ACC112 (cell line): ENCODE results near the gene ACACA.

Source experiments
- H2AFZ ChIP-seq: fragments of 200-600 bp; sonication (generic); one replicate; pipeline ENCODE4 v1.6.0; 2017; ENCODE audit warnings: antibody characterized with exemption, low read length; ENCODE audit not compliant: unreplicated experiment
- H3K27ac ChIP-seq: fragments of 200-600 bp; sonication (generic); 2 replicates; pipeline ENCODE4 v1.5.1; 2014; ENCODE audit warnings: low read depth, mild to moderate bottlenecking, antibody characterized with exemption, low read length, moderate library complexity
- H3K27me3 ChIP-seq: fragments of 200-600 bp; sonication (generic); 2 replicates; pipeline ENCODE4 v1.6.1; 2014; ENCODE audit warnings: mild to moderate bottlenecking, antibody characterized with exemption, low read length, moderate library complexity, mixed read lengths; ENCODE audit not compliant: insufficient read depth
- H3K36me3 ChIP-seq: fragments of 200-600 bp; sonication (generic); 2 replicates; pipeline ENCODE4 v1.6.1; 2016; ENCODE audit warnings: mild to moderate bottlenecking, antibody characterized with exemption, low read length, moderate library complexity, mixed read lengths; ENCODE audit not compliant: insufficient read depth
- H3K4me1 ChIP-seq: fragments of 200-600 bp; sonication (generic); one replicate; pipeline ENCODE4 v1.6.1; 2016; ENCODE audit warnings: low read length, mixed read lengths; ENCODE audit not compliant: insufficient read depth, unreplicated experiment, control insufficient read depth
- H3K4me3 ChIP-seq: fragments of 200-600 bp; sonication (generic); 2 replicates; pipeline ENCODE4 v1.5.1; 2014; ENCODE audit warnings: mild to moderate bottlenecking, low read depth, low read length
- H3K79me2 ChIP-seq: fragments of 200-600 bp; sonication (generic); one replicate; pipeline ENCODE4 v1.6.0; 2016; ENCODE audit warnings: low read length; ENCODE audit not compliant: control insufficient read depth, unreplicated experiment, insufficient read depth

The ACACA gene

DNA sequence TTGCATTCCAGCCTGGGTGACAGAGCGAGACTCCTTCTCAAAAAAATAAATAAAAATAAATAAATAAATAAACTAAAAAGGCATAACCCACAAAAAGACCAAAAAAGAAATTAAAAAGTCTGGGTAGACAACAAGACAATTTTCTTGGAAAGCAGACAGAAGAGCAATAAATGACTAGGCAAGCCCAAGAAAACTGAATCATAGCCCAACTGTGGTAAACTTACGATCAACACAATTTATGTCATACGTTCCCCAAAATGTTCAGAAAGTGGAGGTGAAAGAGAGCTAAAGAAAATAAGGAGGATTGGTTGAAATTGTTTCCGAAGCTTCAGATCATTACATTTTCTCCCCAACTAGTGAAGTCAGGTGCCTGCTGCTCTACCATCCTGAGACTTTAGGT lies 62.1 kb downstream of the ACACA start:
- Histone ChIP-seq H3K27me3 (no peaks in the 10 kb centered on the region), H3K27ac (no peak overlapping the region), H3K4me3 (no peak overlapping the region), H3K4me1 (no peaks in the 10 kb centered on the region), H3K79me2 (peaks cover 14% of the 10 kb centered on the region), H2AFZ (no peak overlapping the region), H3K36me3 (no peaks in the 10 kb centered on the region)

DNA sequence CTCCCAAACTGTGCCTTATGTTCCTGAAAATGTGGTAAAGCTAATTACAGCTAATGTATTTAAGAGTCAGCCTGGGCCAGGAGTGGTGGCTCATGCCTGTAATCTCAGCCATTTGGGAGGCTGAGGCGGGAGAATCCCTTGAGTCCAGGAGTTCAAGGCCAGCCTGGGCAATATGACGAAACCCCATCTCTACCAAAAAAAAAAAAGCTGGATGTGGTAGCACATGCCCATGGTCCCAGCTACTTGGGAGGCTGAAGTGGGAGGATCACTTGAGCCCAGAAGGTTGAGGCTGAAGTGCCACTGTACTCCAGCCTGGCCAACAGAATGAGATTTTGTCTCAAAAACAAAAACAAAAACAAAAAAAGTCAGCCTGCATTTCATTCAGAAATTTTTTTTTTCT lies 64.0 kb downstream of the ACACA start:
- Histone ChIP-seq H3K4me1 (no peaks in the 10 kb centered on the region), H3K27me3 (no peaks in the 10 kb centered on the region), H3K79me2 (peaks cover 10% of the 10 kb centered on the region), H2AFZ (no peak overlapping the region), H3K4me3 (no peak overlapping the region), H3K27ac (no peak overlapping the region), H3K36me3 (no peaks in the 10 kb centered on the region)

DNA sequence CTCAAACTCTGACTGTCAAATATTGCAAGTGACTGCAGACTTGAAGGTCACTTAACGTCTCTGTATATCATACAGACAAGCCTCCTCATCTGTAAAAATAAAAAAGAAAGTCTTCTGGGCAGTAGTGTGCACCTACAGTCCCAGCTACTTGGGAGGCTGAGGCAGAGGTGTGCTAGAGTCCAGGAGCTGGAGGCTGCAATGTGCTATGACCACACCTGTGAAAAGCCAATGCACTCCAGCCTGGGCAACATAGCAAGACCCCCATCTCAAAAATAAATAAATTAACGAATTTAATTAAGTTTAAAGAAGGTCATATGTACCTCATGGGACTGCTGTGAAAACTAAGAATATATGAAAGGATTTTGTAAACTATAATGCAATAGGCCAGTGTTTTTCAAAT lies 65.8 kb downstream of the ACACA start:
- Histone ChIP-seq H3K27me3 (no peaks in the 10 kb centered on the region), H2AFZ (no peak overlapping the region), H3K4me3 (no peak overlapping the region), H3K79me2 (peaks cover 10% of the 10 kb centered on the region), H3K36me3 (peaks cover 4% of the 10 kb centered on the region; the same call in 1 of the 2 replicates), H3K4me1 (no peaks in the 10 kb centered on the region), H3K27ac (no peak overlapping the region)

GRCh38 chr17:37339321-37339720 lies 67.3 kb downstream of the ACACA start:
- Histone ChIP-seq H3K27ac (no peak overlapping the region), H3K79me2 (peaks cover 6% of the 10 kb centered on the region), H2AFZ (no peak overlapping the region), H3K36me3 (peaks cover 4% of the 10 kb centered on the region; the same call in 1 of the 2 replicates), H3K4me1 (no peaks in the 10 kb centered on the region), H3K4me3 (no peak overlapping the region), H3K27me3 (no peaks in the 10 kb centered on the region)

GRCh38 chr17:37338847-37339246 lies 67.8 kb downstream of the ACACA start:
- Histone ChIP-seq H3K36me3 (peaks cover 4% of the 10 kb centered on the region; the same call in 1 of the 2 replicates), H3K27ac (no peak overlapping the region), H3K4me1 (no peaks in the 10 kb centered on the region), H3K4me3 (no peak overlapping the region), H3K79me2 (peaks cover 8% of the 10 kb centered on the region), H3K27me3 (no peaks in the 10 kb centered on the region), H2AFZ (no peak overlapping the region)

DNA sequence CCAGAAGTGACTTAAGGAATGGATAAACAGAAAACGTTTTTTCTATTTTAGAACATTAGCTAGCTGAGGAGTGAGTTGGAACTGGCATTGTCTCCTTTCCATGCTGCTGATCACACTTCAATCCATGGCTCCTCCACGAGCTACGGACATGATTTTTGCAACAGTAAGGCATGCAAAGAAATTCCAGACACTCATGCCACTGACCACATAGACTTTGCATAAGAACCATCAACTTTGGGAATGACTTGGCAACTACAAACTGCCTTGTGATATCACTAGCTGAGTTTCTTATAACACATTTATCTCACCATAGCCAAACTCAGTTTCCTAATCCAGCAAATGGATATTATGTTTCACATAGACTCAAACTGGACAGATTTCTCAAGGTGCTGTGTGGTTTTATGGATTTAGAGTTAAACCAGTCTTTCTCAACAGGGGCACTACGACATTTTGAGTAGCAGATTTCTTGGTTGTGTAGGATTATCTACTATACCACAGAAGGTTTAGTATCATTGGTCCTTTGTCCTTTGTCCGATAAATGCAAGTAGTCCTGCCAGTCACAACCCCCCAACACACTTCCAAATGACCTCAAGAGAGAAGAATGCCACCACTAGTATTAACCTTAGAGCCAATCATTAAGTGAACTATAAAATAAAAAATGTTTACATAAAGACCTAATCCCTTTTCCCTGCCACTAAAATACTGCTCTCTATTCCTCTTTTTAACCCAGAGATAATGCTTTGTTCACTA lies 79.1 kb downstream of the ACACA start:
- Histone ChIP-seq H3K4me1 (no peaks in the 10 kb centered on the region), H3K27me3 (no peaks in the 10 kb centered on the region), H2AFZ (no peak overlapping the region), H3K4me3 (no peak overlapping the region), H3K36me3 (peaks cover 13% of the 10 kb centered on the region), H3K27ac (no peak overlapping the region), H3K79me2 (peaks cover 3% of the 10 kb centered on the region)

DNA sequence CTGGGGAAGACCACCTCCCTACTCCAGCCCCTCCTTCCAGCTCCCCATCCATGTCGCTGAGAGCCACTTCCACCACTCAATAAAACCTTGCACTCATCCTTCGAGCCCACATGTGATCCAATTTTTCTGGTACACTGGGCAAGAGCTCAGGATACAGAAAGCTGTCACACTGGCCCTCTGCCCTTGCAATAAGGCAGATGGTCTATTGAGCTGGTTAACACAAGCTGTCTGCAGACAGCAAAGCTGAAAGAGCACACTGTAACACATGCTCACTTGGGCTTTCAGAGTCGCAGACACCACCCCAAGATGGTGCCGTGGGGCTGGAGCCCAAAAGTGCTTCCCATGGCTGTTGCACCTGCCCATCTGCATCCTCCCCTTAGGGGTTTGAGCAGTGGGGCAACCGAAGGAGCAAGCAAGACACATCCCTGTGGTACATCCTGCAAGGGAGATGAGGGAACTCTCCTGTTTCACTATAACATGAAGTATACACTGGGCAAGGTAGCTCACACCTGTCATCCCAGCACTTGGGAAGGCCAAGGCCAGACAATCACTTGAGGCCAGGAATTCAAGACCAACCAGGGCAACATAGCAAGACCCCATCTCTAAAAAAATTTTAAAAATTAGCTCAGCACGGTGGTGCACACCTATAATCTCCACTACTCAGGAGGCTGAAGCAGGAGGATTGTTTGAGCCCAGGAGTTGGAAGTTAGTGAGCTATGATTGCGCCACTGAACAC lies 83.6 kb downstream of the ACACA start:
- H2AFZ ChIP-seq = no peak overlapping the region
- H3K27ac ChIP-seq = no peak overlapping the region
- no peaks in the 10 kb centered on the region for H3K27me3 ChIP-seq
- peaks cover 3% of the 10 kb centered on the region for H3K79me2 ChIP-seq
- no peaks in the 10 kb centered on the region for H3K4me1 ChIP-seq
- H3K4me3 ChIP-seq = no peak overlapping the region
- no peaks in the 10 kb centered on the region for H3K36me3 ChIP-seq

GRCh38 chr17:37322106-37322505 lies 84.5 kb downstream of the ACACA start:
- H3K79me2 ChIP-seq = peaks cover 3% of the 10 kb centered on the region
- H3K36me3 ChIP-seq = no peaks in the 10 kb centered on the region
- H3K27ac ChIP-seq = no peak overlapping the region
- no peaks in the 10 kb centered on the region for H3K27me3 ChIP-seq
- H3K4me3 ChIP-seq = no peak overlapping the region
- H3K4me1 ChIP-seq = no peaks in the 10 kb centered on the region
- no peak overlapping the region for H2AFZ ChIP-seq

- no peak overlapping the region for H3K4me3 ChIP-seq
- 0 out of 2 replicates have a peak, but pooled peaks cover 5% of the 10 kb centered on the region for H3K36me3 ChIP-seq
- H3K27ac ChIP-seq = no peak overlapping the region
- no peak overlapping the region for H2AFZ ChIP-seq
- H3K4me1 ChIP-seq = no peaks in the 10 kb centered on the region
- H3K27me3 ChIP-seq = no peaks in the 10 kb centered on the region
- peaks cover 3% of the 10 kb centered on the region for H3K79me2 ChIP-seq
These were observed 87.6 kb downstream of the ACACA start for GRCh38 chr17:37318931-37319594.

GRCh38 chr17:37317867-37318266 lies 88.8 kb downstream of the ACACA start:
- H3K27ac ChIP-seq = no peak overlapping the region

More at GRCh38 chr17:37317867-37318266, 88.8 kb downstream of the ACACA start:
- no peak overlapping the region for H3K4me3 ChIP-seq
- no peaks in the 10 kb centered on the region for H3K4me1 ChIP-seq
- H3K79me2 ChIP-seq = no peaks in the 10 kb centered on the region
- 0 out of 2 replicates have a peak, but pooled peaks cover 5% of the 10 kb centered on the region for H3K36me3 ChIP-seq
- no peak overlapping the region for H2AFZ ChIP-seq
- H3K27me3 ChIP-seq = no peaks in the 10 kb centered on the region
